Measurements from ENCODE around the gene ZNF423. TPM values are rescaled to one million over a fixed set of nuclear protein-coding genes. Genes with fewer than 3 reads are reported as not detected.

ZNF423 gene
- total RNA-seq, 2 experiments from 2014 or later, result not detected

DNA sequence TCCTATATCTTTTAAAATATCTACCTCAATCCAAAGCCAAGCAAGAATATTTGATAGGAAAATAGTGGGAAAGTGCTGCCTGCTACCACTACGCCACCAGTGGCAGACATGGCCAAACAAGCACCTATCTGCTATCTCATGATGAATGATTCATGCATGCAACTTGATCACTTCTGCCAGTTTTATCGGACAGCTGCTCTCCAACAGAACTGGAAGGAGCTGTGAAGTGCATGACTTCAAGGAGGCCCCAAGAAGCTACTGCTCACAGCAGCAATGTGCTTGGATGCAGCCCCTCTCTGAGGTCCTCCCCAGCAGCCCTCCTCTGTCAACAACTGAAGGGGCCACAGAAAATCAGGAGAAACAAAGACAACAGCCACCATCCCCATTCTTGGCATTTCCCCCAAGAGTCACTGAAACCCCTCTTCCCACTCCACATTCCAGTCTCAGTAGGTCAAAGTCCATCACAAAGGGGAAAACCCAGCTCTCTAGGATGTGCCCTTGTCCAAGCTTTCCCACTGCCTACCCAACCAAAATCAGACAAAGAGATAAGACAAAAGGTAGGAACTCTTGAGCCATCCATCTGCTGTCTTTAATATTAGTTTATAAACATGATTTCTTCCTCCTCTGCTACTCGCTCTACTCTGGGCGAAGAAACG, 267.1 kb downstream of the ZNF423 start:
- TF ChIP-seq, protein P1, sequence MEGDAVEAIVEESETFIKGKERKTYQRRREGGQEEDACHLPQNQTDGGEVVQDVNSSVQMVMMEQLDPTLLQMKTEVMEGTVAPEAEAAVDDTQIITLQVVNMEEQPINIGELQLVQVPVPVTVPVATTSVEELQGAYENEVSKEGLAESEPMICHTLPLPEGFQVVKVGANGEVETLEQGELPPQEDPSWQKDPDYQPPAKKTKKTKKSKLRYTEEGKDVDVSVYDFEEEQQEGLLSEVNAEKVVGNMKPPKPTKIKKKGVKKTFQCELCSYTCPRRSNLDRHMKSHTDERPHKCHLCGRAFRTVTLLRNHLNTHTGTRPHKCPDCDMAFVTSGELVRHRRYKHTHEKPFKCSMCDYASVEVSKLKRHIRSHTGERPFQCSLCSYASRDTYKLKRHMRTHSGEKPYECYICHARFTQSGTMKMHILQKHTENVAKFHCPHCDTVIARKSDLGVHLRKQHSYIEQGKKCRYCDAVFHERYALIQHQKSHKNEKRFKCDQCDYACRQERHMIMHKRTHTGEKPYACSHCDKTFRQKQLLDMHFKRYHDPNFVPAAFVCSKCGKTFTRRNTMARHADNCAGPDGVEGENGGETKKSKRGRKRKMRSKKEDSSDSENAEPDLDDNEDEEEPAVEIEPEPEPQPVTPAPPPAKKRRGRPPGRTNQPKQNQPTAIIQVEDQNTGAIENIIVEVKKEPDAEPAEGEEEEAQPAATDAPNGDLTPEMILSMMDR (IDR thresholded peaks at IDR 0.05), result no peak
- POLR2A ChIA-PET, result no interaction called here
- H3K4me1 Mint-ChIP-seq (ENCODE audit: low read depth), result peaks cover 3% of the 10 kb centered on the region
- intact Hi-C loops (cut with micrococcal nuclease), result no loop called here
- DNase-seq, result no peak
- CTCF ChIA-PET, result interaction anchor here (1.3 to 1.6 kb wide), 2 partner anchors 7 to 333 kb away, joined by 3 to 5 read pairs; no protein-coding TSS in a partner anchor
- no peaks in the 10 kb centered on the region for H3K27me3 Mint-ChIP-seq
- no peak overlapping the region for H3K27ac Mint-ChIP-seq
- no peak for ATAC-seq
- H3K9me3 Mint-ChIP-seq, result no peaks in the 10 kb centered on the region
- no peak overlapping the region for H3K4me3 Mint-ChIP-seq
- no peaks in the 10 kb centered on the region for H3K36me3 Mint-ChIP-seq (ENCODE audit: low read depth)

DNA sequence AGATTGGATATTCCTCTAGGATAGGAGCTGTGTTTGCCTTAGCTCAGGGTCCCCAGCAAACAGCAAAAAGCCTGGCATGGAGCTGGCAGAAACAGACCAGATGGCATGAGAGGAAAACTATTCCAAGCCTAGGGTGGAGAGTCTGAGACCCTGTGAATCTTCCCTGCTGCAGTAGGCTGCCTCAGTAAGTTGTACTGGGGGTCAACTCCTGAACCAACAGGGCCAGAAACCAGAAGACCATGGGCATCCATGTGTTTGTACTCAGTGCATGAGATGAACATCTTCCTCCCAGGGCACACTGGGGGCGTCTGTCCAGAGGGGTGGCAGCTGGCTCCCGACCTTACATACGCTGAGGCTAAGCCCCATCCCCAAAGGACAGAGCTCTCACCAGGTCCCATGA, 267.9 kb downstream of the ZNF423 start:
- ATAC-seq, result no peak

DNA sequence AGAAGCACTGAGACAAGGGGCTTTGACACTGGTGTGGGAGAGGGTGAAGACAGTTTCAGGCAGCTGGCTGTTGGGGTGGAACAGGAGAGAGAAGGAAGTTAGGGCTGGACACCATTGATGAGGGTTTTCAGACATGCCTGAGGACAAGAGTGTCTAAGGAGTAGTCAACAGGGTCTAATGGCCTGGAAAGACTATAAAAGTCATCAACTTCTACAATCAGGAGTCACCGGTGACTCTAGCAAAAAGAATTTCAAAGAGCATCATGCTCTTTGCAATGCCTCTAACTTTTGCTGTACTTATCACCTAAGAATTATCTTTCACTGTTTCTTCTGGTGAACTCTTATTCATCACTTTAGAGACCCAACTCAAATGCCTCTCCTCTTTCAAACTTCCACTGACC, 268.4 kb downstream of the ZNF423 start:
- CTCF ChIA-PET, result interaction anchor here (1.6 kb wide), 1 partner anchor 9 kb away, joined by 5 read pairs; no protein-coding TSS in a partner anchor
- Mint-ChIP-seq H3K4me3 (no peak overlapping the region), H3K27ac (no peak overlapping the region), H3K36me3 (ENCODE audit: low read depth) (no peaks in the 10 kb centered on the region), H3K27me3 (no peaks in the 10 kb centered on the region), H3K4me1 (ENCODE audit: low read depth) (no peaks in the 10 kb centered on the region), H3K9me3 (no peaks in the 10 kb centered on the region)
- POLR2A ChIA-PET, result no interaction called here
- ATAC-seq, result no peak
- intact Hi-C loops (cut with micrococcal nuclease), result no loop called here
- TF ChIP-seq, protein P1 (IDR thresholded peaks at IDR 0.05), result no peak
- DNase-seq, result no peak

More for the DNA sequence above, 267.9 kb downstream of the ZNF423 start:
- CTCF ChIA-PET, result interaction anchor here (1.6 kb wide), 1 partner anchor 8 kb away, joined by 5 read pairs; no protein-coding TSS in a partner anchor
- Mint-ChIP-seq H3K27ac (no peak overlapping the region), H3K9me3 (no peaks in the 10 kb centered on the region), H3K4me3 (no peak overlapping the region), H3K4me1 (ENCODE audit: low read depth) (peaks cover 3% of the 10 kb centered on the region), H3K27me3 (no peaks in the 10 kb centered on the region), H3K36me3 (ENCODE audit: low read depth) (no peaks in the 10 kb centered on the region)
- POLR2A ChIA-PET, result no interaction called here
- DNase-seq, result no peak
- TF ChIP-seq, protein P1 (IDR thresholded peaks at IDR 0.05), result no peak
- intact Hi-C loops (cut with micrococcal nuclease), result no loop called here

DNA sequence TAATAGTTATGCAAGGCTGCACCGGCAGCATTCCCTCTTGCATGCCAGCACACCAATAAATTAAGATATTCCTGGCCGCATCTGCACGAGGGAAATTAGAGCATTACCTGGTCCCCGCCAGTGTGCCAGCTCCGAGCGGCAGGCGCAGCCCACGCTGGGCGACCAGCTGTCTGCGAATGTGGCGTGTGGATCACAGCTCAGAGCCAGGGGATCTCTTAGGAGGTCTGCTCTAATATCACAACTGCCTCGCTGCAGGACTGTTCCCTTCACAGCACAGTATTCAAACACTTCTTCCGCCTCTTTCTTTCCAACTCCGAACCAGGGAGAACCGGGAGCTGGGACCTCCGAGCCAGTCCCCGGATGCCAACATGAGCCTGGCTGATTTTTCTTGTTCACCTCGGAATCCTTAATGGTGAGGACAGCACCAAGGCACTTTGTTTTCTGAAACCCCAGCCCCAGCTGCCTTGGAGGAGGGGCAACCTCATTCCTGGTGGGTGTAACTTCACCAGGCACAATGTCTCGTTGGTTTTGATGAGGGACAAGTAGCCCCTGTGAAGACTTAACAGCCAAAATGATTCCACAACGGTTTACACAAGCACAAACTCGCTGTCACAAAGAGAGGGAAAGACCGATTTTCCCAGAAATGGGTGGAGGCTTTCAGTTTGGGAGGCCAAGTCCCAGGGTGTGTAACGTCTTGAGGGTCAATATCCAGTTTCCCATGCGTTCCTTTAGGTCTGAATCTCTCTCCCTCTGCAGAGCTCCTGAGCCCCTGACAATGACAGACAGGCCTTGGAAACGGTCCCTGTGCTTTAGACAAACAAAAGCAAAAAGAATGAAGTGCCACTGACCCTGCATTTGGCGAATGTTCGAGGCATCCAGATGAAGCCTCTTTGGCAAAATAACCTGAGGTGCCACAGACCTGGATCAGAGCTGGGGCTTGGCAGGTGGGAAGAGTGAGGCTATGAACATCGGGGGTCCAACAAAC, 269.2 kb downstream of the ZNF423 start:
- TF ChIP-seq, protein P1 (IDR thresholded peaks at IDR 0.05), result no peak
- ChIA-PET CTCF (no interaction called here), POLR2A (no interaction called here)
- DNase-seq (no peak), ATAC-seq (no peak)
- Mint-ChIP-seq H3K4me1 (ENCODE audit: low read depth) (no peaks in the 10 kb centered on the region), H3K27ac (no peak overlapping the region), H3K36me3 (ENCODE audit: low read depth) (no peaks in the 10 kb centered on the region), H3K4me3 (no peak overlapping the region), H3K9me3 (no peaks in the 10 kb centered on the region), H3K27me3 (no peaks in the 10 kb centered on the region)
- intact Hi-C loops (cut with micrococcal nuclease), result no loop called here

All from activated CD8-positive, alpha-beta T cell treated with anti-CD3 and anti-CD28 coated beads for 36 hours (primary cell).